Loucy (cell line): Measurements from ENCODE around the gene CYB561A3.

Source experiments
- CTCF ChIP-seq: fragments of 200-600 bp; sonication (generic); conservative IDR thresholded peaks from 2 replicates; pipeline ENCODE4 v1.5.1; 2014; ENCODE audit warnings: mild to moderate bottlenecking, antibody characterized with exemption, low read length
- EZH2phosphoT487 ChIP-seq: fragments of 200-600 bp; IDR thresholded peaks from 2 replicates; pipeline ENCODE4 v1.6.1; 2018; ENCODE audit warnings: antibody characterized with exemption, mild to moderate bottlenecking, moderate library complexity, borderline replicate concordance

- no peak for TF ChIP-seq CTCF
- TF ChIP-seq EZH2phosphoT487: no peak
Observed at GRCh38 chr11:61367406-61367805, 5.7 kb upstream of the CYB561A3 start.
